Measurements from ENCODE around the gene ITGA6. TPM values are rescaled to one million over a fixed set of nuclear protein-coding genes. Genes with fewer than 3 reads are reported as not detected.

Gene ITGA6
- polyA plus RNA-seq, 6 donors from 2014 or later = 0.36 to 0.74 (median 0.52) TPM; not detected in 1

Other genes with a start within 250 kb of the ITGA6 start
- 10 to 100 TPM; 24.2 to 41.4 (median 32.4) TPM for gene PDK1, start 128.5 kb downstream of the ITGA6 start, polyA plus RNA-seq (ENCODE audit: low read depth in 6 of 6)